ENCODE data around the gene BTG4.

BTG4 gene

DNA sequence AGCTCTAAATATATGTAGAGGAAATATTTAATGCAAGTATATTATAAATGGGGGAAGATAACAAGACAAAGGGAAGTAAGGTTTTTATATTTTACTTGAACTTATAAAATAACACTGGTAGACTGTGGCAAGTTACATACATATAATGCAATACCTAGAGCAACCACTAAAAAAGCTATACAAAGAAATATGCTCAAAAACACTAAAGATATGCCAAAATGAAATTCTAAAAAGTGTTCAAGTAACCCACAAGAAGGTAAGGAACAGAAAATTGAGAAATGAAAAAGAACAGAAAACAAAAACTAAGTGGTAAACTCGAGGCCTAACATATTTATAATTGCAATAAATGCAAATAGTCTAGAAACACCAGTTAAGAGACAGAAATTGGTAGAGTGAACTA lies 32.5 kb downstream of the BTG4 start:
- DNase-seq = no peak

GRCh38 chr11:111477898-111478297 lies 34.3 kb downstream of the BTG4 start:
- no peak for DNase-seq

DNA sequence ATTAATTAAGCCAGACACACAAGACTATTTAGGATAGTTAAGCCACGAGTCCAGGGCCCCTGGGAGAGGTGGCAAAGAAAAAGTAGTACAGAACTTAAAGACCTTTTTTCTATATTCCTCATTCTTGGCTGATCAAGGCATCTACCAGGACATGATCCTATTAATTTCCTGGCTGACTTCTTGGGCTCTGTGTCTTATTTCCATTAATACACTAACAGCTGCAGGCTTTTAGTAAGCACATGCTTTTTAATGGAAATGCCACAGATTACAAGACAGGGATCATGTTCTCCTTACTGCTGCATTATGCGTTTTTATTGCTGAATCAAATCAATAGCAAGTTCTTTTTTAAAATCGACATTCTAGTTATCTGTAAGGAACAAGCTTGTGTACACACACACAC lies 35.2 kb downstream of the BTG4 start:
- DNase-seq = no peak

- DNase-seq = no peak
Observed at GRCh38 chr11:111476366-111476765, 35.8 kb downstream of the BTG4 start.

DNA sequence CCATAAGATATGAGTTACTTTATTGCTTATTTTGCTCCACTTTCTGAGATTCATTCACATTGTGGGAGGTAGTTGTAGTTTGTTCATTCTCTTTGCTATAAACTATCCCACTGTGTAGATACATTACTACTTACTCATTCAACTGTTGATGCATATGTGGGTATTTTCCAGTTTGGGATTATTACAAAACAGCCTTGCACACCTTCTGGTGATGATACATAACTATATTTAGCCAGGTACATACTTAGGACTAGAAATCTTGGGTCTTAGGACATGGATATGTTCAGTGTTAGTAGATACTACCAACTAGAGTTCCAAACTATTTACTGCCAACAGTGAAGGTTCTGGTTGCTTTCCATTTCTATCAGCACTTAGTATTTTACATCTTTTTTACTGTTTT lies 37.8 kb downstream of the BTG4 start:
- no peak for DNase-seq

DNA sequence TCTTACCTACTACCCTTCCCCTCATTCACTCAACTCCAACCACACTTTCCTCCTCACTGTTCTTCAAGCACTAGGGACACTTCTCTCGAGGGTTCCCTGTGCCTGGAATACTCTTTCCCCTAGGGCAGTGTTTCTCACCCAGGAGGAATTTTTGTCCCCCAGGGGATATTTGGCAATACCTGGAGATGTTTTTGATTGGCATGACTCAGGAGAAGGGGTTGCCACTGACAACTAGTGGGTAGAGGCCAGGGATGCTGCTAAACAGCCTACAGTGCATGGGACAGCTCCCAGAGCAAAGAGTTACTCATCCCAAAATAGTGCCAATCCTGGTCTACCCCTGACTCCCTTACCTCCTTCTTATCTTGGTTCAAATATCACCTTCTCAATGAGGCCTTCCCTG lies 40.0 kb downstream of the BTG4 start:
- peak; percentile 9 for DNase-seq

DNA sequence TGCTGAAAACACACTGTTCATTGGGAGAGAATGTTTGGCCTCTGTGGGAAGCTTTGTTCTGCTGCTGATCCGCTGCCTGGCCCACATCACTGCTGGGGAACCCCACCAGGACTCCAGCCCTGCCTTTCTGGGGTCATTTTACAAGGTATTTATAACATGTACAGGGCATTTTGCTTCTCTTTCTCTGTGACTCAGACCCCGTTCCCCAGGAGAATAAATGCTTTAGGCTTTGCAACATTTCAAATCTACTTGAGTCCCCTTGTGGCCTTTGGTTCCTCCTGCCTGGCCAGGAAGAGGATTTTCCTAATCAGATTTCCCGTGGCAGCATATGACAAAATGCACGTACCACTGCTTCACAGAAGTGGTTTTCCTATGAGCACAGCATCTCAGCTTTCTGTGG lies 43.0 kb downstream of the BTG4 start:
- DNase-seq = peak; percentile 45

DNA sequence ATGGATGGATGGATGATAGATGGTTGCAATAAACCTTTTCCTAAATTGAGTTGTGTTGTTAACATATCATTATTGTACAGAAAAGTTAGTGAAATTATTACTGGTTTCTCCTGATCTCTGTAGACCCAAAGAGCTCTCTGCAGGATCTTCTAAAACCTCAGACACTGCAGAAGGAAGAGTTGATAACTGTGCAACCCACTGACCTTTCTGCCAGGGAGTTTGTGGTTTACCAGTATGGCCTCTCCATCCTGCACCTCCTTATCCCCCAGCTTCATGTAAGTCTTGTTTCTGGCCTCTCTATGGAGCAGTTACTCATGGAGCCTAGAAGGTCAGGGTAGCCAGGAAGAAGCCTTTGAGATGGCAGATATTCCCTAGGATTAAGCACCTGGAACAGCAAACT lies 45.6 kb downstream of the BTG4 start:
- no peak for DNase-seq

DNA sequence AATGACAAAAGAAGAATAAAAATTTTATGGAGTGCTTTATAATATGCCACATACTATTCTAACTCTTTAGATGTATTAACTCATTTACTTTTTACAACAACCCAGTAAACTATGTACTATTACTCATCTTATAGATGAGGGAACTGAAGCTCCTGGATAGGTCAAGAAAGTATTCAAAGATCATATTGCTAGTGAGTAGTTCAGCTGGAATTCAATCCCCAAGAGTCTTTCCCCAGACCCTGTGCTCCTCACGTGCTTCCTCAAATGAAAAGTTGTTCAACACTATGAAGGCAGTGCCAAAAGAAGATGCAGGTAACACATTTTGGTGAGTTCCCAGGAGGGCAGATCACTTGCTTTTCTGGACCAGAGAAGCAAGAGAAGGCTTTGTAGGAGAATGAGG lies 46.8 kb downstream of the BTG4 start:
- DNase-seq = peak; percentile 5

DNA sequence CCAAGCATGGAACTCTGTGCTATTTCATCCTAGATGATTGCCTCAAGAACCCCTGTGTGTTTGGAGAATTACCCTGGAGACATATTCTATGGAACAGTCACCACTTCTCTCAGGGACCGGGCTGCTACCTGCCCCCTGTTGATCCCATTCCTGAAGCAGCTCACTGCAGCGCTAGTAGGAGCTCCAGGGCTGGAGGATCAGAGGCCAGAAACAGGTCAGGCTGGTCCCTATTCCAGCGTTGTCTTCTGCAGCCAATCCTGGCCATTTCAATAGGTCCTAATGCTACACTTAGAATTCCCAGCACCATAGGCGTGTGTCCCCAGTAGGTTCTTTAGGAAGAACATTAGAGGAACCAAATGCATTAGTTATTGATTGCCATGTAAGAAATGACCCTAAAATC lies 48.9 kb downstream of the BTG4 start:
- DNase-seq = no peak

GRCh38 chr11:111462329-111462728 lies 49.9 kb downstream of the BTG4 start:
- DNase-seq = no peak

DNA sequence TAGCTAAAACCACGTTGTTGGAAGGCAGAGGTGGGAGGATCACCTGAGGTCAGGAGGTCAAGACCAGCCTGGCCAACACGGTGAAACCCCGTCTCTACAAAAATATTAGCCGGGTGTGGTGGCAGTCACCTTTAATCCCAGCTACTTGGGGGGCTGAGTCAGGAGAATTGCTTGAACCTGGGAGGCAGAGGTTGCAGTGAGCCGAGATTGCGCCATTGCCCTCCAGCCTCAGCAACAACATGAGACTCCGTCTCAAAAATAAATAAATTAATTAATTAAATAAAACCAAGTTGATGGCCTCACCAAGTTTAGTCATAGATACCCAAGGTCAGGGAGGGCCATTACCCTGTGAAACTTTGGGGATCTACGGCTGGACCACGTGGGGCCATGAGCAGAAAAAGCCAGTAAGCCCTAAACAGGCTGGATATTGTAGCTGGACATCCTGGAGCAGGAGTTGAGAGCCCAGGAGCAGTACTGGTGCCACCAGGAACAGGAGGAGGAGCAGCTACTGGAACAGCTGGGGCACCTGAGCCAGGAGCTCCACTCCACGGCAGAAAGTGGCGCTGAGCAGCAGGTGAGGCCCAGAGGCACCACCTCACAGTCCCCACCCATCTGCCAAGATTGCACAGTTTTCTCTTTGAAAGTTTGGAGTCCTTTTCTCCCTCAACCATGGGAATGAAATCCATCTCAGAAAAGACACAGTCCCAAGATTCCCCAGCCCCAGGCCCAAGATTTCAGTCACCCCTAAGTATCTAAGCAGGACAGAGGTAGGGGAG lies 50.5 kb downstream of the BTG4 start:
- DNase-seq = no peak

- no peak for DNase-seq
Observed at GRCh38 chr11:111460856-111461255, 51.3 kb downstream of the BTG4 start.

GRCh38 chr11:111460340-111460739 lies 51.8 kb downstream of the BTG4 start:
- DNase-seq = no peak

- DNase-seq = no peak
Observed at GRCh38 chr11:111459506-111460270, 52.5 kb downstream of the BTG4 start.

DNA sequence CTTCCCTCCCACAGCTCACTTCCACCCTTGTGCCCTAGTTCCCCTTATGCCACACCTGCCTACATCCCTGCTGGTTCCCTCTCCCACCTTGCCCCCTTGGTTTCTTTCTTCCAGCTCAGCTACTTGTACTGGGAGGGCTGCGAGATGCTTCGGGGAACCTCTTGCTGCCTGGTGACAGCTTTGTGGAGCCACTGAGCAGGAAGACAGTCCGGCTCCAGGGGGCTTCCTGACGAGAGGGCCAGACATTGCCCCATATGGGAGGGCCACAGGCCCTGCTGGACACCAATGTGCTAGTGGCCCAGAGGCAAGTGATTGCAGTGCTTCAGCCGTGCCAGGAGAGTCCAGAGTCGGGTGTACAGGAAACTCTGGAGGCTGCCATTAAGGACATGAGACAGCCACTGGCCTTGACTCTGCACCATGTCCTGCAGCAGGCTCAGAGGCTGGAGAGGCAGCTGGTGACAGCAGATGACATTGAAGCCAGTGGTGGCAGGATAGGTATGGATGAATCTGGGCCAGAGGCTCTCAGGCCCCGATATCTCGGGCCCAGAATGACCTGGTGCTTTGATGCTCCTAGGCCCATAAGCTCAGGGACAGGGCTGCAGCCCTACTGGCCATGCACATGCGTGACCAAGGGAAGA lies 54.3 kb downstream of the BTG4 start:
- DNase-seq = no peak

- no peak for DNase-seq
Observed at GRCh38 chr11:111456859-111457730, 55.1 kb downstream of the BTG4 start.

- DNase-seq = no peak
Observed at GRCh38 chr11:111456086-111456858, 55.9 kb downstream of the BTG4 start.

GRCh38 chr11:111455291-111456085 lies 56.7 kb downstream of the BTG4 start:
- DNase-seq = no peak

GRCh38 chr11:111454561-111455192 lies 57.5 kb downstream of the BTG4 start:
- DNase-seq = peak; percentile 36
